Kidney epithelial cell (primary cell): Measurements from ENCODE around the gene CTLA4. TPM values are rescaled to one million over a fixed set of nuclear protein-coding genes. Genes with fewer than 3 reads are reported as not detected.

Experiments used
- DNase-seq: peaks from one replicate; pipeline ENCODE4 v3.0.0-alpha.2; 2010; ENCODE audit warnings: low read depth
- H3K27me3 ChIP-seq: 2 replicates; pipeline ENCODE4 v1.6.0; 2011; ENCODE audit warnings: low read length; ENCODE audit not compliant: control insufficient read depth, insufficient read depth
- H3K36me3 ChIP-seq: 2 replicates; pipeline ENCODE4 v1.5.1; 2011; ENCODE audit warnings: low read length; ENCODE audit not compliant: control insufficient read depth, insufficient read depth
- H3K4me3 ChIP-seq: 2 replicates; pipeline ENCODE4 v1.5.1; 2011; ENCODE audit warnings: low read depth, mild to moderate bottlenecking, control low read depth, low read length
- total RNA-seq: library from RNA; depleted of rRNA; stranded (reverse); fragments of >200 nt; gene quantifications from 2 replicates; pipeline ENCODE4 v1.2.3, GENCODE V29; 2015
- TF ChIP-seq, protein P1 (sequence below): IDR thresholded peaks from 2 replicates; pipeline ENCODE4 v1.5.1; 2011; ENCODE audit warnings: mild to moderate bottlenecking, moderate library complexity, low read length, control low read depth, inconsistent platforms; ENCODE audit not compliant: insufficient read depth, poor library complexity, severe bottlenecking

Gene CTLA4
- total RNA-seq, 1 donor from 2014 or later, result not detected

- DNase-seq, result no peak
- no peak overlapping the region for H3K4me3 ChIP-seq
- H3K27me3 ChIP-seq, result no peaks in the 10 kb centered on the region
- TF ChIP-seq, protein P1, sequence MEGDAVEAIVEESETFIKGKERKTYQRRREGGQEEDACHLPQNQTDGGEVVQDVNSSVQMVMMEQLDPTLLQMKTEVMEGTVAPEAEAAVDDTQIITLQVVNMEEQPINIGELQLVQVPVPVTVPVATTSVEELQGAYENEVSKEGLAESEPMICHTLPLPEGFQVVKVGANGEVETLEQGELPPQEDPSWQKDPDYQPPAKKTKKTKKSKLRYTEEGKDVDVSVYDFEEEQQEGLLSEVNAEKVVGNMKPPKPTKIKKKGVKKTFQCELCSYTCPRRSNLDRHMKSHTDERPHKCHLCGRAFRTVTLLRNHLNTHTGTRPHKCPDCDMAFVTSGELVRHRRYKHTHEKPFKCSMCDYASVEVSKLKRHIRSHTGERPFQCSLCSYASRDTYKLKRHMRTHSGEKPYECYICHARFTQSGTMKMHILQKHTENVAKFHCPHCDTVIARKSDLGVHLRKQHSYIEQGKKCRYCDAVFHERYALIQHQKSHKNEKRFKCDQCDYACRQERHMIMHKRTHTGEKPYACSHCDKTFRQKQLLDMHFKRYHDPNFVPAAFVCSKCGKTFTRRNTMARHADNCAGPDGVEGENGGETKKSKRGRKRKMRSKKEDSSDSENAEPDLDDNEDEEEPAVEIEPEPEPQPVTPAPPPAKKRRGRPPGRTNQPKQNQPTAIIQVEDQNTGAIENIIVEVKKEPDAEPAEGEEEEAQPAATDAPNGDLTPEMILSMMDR, result no peak
- H3K36me3 ChIP-seq, result no peaks in the 10 kb centered on the region
These were observed 24.6 kb downstream of the CTLA4 start for GRCh38 chr2:203892207-203892606.

GRCh38 chr2:203893401-203893800 is 25.8 kb downstream of the CTLA4 start:
- Histone ChIP-seq H3K36me3 (no peaks in the 10 kb centered on the region), H3K27me3 (no peaks in the 10 kb centered on the region), H3K4me3 (no peak overlapping the region)
- TF ChIP-seq, protein P1, result no peak
- no peak for DNase-seq

DNA sequence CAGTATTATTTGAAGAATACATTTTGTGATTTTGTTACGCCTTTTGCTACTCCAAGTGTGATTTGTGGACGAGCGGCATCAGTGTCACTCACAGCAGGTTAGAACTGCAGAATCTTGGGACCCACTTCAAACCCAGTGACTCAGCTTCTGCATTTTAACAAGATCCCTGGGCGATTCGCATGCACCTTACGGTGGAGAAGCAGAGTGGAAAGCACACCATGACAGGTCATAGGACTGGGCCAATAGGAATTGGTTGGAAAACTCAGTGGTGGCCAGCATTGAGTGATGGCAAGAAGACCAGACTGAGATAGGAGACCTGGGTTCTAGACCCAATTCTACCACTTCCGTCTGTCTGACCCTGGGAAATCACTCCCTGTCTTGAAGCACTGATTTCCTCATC is 26.3 kb downstream of the CTLA4 start:
- no peak for DNase-seq
- Histone ChIP-seq H3K27me3 (no peaks in the 10 kb centered on the region), H3K4me3 (no peak overlapping the region), H3K36me3 (no peaks in the 10 kb centered on the region)
- TF ChIP-seq, protein P1, result no peak

- Histone ChIP-seq H3K27me3 (no peaks in the 10 kb centered on the region), H3K4me3 (no peak overlapping the region), H3K36me3 (no peaks in the 10 kb centered on the region)
- TF ChIP-seq, protein P1, result no peak
- DNase-seq, result no peak
These were observed 26.7 kb downstream of the CTLA4 start for GRCh38 chr2:203894262-203894661.

DNA sequence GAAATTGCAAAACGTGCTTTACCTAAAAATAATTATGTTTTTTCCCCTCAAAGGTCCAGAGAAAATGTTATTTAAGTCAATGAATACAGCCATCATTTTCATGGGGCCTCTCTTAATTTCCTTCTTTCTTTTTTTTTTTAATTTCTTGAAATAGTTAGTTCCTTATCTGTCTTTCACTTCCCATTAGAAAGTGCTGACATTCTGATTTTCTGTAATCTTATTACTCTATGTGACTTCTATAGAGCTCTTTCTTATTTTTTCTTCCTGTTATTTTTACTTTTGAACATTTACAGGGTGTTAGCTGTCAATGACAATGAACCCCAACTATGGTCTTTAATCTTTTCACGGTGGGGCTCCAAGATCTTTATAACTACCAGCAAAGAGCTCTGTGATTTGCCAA is 30.0 kb downstream of the CTLA4 start:
- Histone ChIP-seq H3K36me3 (no peaks in the 10 kb centered on the region), H3K27me3 (no peaks in the 10 kb centered on the region), H3K4me3 (no peak overlapping the region)
- DNase-seq, result no peak
- TF ChIP-seq, protein P1, result no peak

GRCh38 chr2:203898657-203899056 is 31.1 kb downstream of the CTLA4 start:
- H3K27me3 ChIP-seq, result no peaks in the 10 kb centered on the region
- TF ChIP-seq, protein P1, result no peak
- no peak overlapping the region for H3K4me3 ChIP-seq
- H3K36me3 ChIP-seq, result no peaks in the 10 kb centered on the region
- no peak for DNase-seq
